ENCODE measurements around the gene MESP2.

The MESP2 gene, protein sequence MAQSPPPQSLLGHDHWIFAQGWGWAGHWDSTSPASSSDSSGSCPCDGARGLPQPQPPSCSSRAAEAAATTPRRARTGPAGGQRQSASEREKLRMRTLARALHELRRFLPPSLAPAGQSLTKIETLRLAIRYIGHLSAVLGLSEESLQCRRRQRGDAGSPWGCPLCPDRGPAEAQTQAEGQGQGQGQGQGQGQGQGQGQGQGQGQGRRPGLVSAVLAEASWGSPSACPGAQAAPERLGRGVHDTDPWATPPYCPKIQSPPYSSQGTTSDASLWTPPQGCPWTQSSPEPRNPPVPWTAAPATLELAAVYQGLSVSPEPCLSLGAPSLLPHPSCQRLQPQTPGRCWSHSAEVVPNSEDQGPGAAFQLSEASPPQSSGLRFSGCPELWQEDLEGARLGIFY
- long read RNA-seq: 0 reads

DNA sequence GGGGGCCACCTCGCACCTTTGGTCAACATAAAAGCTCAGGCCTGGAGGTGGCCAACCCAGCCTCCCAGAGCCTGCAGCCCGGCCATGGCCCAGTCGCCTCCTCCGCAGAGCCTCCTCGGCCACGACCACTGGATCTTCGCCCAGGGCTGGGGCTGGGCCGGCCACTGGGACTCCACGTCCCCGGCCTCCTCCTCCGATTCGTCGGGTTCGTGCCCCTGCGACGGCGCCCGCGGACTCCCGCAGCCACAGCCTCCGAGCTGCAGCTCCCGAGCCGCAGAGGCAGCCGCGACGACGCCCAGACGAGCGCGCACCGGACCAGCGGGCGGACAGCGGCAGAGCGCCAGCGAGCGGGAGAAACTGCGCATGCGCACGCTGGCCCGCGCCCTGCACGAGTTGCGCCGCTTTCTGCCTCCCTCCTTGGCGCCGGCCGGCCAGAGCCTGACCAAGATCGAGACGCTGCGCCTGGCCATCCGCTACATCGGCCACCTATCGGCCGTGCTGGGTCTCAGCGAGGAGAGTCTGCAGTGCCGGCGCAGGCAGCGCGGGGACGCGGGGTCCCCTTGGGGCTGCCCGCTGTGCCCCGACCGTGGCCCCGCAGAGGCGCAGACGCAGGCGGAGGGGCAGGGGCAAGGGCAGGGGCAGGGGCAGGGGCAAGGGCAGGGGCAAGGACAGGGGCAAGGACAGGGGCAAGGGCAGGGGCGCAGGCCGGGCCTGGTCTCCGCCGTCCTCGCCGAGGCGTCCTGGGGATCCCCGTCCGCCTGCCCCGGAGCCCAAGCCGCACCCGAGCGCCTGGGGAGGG lies at the start of gene MESP2:
Gene MESP2 (plus strand): TSS at position 59 of the 799 bp plus-strand sequence. CDS start 26 bp downstream, at position 85.
- Histone ChIP-seq H3K4me3 (replicated peaks; ENCODE audit: insufficient read depth, low read length) (peak within 1 kb of the TSS; percentile 29), H3K27me3 (ENCODE audit: insufficient read depth, poor library complexity, severe bottlenecking) (no peaks in the 10 kb centered on the region), H3K27ac (replicated peaks) (no peak within 1 kb of the TSS)

DNA sequence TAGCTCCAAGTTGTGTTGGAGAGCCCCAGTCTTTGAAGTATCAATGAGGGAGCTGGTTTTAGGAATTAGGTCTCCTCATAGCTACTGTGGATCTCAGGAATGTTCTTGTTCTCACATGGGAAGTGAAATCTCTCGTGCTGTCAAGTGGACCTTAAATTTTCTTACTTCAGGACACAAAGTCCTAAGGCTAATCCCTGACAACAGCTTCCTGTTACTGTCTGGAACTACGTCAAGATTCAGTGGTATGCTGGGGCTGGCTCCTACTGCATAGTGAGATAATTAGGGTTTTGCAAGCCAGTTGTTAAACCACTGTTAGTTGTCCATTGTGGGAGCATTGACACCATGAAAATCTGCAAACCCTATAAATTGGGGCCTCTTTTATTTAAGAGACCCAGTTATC lies 47.9 kb upstream of the MESP2 start:
- no peak overlapping the region for H3K4me3 ChIP-seq (replicated peaks; ENCODE audit: insufficient read depth, low read length)
- TF ChIP-seq GABPA (IDR thresholded peaks at IDR 0.05; ENCODE audit: low read depth): no peak
- TF ChIP-seq SPI1 (IDR thresholded peaks at IDR 0.05; ENCODE audit: borderline replicate concordance, low read depth): no peak
- no peak for TF ChIP-seq POLR2AphosphoS5 (IDR thresholded peaks at IDR 0.05; ENCODE audit: low read depth)
- TF ChIP-seq, protein P1, sequence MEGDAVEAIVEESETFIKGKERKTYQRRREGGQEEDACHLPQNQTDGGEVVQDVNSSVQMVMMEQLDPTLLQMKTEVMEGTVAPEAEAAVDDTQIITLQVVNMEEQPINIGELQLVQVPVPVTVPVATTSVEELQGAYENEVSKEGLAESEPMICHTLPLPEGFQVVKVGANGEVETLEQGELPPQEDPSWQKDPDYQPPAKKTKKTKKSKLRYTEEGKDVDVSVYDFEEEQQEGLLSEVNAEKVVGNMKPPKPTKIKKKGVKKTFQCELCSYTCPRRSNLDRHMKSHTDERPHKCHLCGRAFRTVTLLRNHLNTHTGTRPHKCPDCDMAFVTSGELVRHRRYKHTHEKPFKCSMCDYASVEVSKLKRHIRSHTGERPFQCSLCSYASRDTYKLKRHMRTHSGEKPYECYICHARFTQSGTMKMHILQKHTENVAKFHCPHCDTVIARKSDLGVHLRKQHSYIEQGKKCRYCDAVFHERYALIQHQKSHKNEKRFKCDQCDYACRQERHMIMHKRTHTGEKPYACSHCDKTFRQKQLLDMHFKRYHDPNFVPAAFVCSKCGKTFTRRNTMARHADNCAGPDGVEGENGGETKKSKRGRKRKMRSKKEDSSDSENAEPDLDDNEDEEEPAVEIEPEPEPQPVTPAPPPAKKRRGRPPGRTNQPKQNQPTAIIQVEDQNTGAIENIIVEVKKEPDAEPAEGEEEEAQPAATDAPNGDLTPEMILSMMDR (IDR thresholded peaks at IDR 0.05; ENCODE audit: insufficient read depth, low read length): no peak
- H3K27ac ChIP-seq (replicated peaks): no peak overlapping the region
- H3K27me3 ChIP-seq (ENCODE audit: insufficient read depth, poor library complexity, severe bottlenecking): no peaks in the 10 kb centered on the region
- DNase-seq (ENCODE audit: low read depth in 1 of 2, low spot score in 1 of 2): no peak

More for the DNA sequence above, at the start of gene MESP2:
- TF ChIP-seq POLR2AphosphoS5 (IDR thresholded peaks at IDR 0.05; ENCODE audit: low read depth): no peak
- TF ChIP-seq, protein P1 (IDR thresholded peaks at IDR 0.05; ENCODE audit: insufficient read depth, low read length): no peak
- TF ChIP-seq, protein P2, sequence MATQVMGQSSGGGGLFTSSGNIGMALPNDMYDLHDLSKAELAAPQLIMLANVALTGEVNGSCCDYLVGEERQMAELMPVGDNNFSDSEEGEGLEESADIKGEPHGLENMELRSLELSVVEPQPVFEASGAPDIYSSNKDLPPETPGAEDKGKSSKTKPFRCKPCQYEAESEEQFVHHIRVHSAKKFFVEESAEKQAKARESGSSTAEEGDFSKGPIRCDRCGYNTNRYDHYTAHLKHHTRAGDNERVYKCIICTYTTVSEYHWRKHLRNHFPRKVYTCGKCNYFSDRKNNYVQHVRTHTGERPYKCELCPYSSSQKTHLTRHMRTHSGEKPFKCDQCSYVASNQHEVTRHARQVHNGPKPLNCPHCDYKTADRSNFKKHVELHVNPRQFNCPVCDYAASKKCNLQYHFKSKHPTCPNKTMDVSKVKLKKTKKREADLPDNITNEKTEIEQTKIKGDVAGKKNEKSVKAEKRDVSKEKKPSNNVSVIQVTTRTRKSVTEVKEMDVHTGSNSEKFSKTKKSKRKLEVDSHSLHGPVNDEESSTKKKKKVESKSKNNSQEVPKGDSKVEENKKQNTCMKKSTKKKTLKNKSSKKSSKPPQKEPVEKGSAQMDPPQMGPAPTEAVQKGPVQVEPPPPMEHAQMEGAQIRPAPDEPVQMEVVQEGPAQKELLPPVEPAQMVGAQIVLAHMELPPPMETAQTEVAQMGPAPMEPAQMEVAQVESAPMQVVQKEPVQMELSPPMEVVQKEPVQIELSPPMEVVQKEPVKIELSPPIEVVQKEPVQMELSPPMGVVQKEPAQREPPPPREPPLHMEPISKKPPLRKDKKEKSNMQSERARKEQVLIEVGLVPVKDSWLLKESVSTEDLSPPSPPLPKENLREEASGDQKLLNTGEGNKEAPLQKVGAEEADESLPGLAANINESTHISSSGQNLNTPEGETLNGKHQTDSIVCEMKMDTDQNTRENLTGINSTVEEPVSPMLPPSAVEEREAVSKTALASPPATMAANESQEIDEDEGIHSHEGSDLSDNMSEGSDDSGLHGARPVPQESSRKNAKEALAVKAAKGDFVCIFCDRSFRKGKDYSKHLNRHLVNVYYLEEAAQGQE (IDR thresholded peaks at IDR 0.05; ENCODE audit: insufficient replicate concordance, low read depth): peak; percentile 54
- no peak for TF ChIP-seq GABPA (IDR thresholded peaks at IDR 0.05; ENCODE audit: low read depth)
- peak; percentile 59 to 67 for DNase-seq (ENCODE audit: low read depth in 1 of 2, low spot score in 1 of 2)

DNA sequence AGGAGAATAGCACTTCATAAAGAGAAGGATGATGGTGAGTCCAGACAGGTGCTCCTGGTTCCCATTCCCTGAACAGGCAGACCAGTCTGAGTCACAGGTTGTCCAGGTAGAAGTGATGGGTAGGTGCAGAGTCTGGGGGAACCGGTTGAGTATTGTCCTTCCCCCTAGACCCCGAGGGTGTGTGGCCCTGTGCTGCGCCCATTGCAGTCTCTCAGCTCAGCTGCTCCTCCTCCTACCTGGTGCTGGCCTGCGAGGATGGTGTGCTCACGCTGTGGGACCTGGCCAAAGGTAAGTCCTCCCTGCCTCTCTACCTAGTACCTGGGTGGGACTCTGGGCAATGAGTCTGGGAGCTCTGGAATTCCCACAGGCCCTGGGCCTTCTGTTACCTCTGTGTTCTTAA lies 44.9 kb upstream of the MESP2 start:
- no peak for DNase-seq (ENCODE audit: low read depth in 1 of 2, low spot score in 1 of 2)
- Histone ChIP-seq H3K27me3 (ENCODE audit: insufficient read depth, poor library complexity, severe bottlenecking) (peaks cover 5% of the 10 kb centered on the region), H3K4me3 (replicated peaks; ENCODE audit: insufficient read depth, low read length) (no peak overlapping the region), H3K27ac (replicated peaks) (no peak overlapping the region)
- TF ChIP-seq, protein P1 (IDR thresholded peaks at IDR 0.05; ENCODE audit: insufficient read depth, low read length): no peak
- TF ChIP-seq GABPA (IDR thresholded peaks at IDR 0.05; ENCODE audit: low read depth) (no peak), POLR2AphosphoS5 (IDR thresholded peaks at IDR 0.05; ENCODE audit: low read depth) (no peak), SPI1 (IDR thresholded peaks at IDR 0.05; ENCODE audit: borderline replicate concordance, low read depth) (no peak)
- TF ChIP-seq, protein P2 (IDR thresholded peaks at IDR 0.05; ENCODE audit: insufficient replicate concordance, low read depth): no peak
